ENCODE data around the gene CBFB.

GRCh38 chr16:67128417-67128816 is 99.5 kb downstream of the CBFB start:
- TF ChIP-seq CTCF (IDR thresholded peaks at IDR 0.05; ENCODE audit: low read depth, low read length) (no peak), EZH2phosphoT487 (IDR thresholded peaks at IDR 0.05; ENCODE audit: low read depth) (no peak)

All from OCI-LY3 (cell line).